Measurements from ENCODE around the gene NTM.

Gene NTM

DNA sequence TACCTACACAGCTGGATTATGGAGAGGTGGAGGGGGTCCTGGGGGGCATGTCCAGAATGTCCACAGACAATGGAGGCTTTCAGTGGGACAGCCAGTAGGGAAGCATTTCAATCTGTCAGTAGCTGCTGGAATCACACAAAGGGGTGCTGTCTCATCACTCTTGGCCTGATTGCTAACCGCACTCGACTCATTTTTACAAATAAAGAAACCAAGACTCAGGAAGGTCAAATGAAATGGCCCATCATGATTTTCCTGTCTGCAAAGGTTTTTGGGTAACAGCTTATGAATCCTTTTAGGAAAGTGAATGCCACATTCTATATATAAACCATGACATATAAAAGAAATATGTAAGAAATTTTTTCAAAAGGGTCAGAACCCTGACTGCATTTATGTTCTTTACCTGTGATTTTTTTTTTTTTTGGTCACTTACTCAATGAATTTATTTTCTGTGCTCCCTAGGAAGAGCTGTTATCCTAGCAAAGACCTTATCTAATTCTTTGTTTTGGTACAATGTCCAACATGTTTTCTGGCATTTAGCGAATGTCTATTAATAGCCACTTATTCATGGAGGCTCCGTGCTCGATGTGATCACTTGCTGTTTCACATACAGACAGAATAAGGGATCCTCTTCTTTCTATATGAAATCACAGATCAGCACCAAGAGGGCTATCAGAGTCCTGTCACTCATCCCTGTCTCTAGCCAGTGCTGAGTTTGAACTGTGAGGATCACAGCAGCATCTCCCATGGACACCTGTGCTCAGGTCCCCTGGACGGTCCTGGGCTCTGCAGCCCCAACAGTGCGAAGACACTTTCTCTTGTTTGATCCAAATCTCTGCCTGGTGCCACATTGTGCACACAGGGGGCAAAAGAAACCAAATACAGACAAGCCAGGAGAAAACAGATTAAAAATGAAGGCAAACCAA is 979.7 kb downstream of the NTM start:
- Histone ChIP-seq H3K27ac (ENCODE audit: low read length, poor library complexity, severe bottlenecking) (no peak overlapping the region), H2BK5ac (ENCODE audit: low read depth, low read length, poor library complexity, severe bottlenecking) (no peak overlapping the region), H2AK5ac (ENCODE audit: low read length, severe bottlenecking) (no peak overlapping the region), H3K9ac (ENCODE audit: low read length) (no peak overlapping the region), H3K79me1 (replicated peaks; ENCODE audit: low read length, poor library complexity, severe bottlenecking) (no peaks in the 10 kb centered on the region), H4K91ac (ENCODE audit: low read length) (no peak overlapping the region), H2BK15ac (ENCODE audit: low read depth, poor library complexity, severe bottlenecking) (no peak overlapping the region), H3K36me3 (ENCODE audit: control insufficient read depth in 1 of 2, insufficient read depth in 2 of 2, low read depth in 1 of 2, low read length in 2 of 2) (no peaks in the 10 kb centered on the region), H3K14ac (ENCODE audit: low read length in 2 of 2) (no peak overlapping the region), H3K23ac (ENCODE audit: low read length in 2 of 2) (no peak overlapping the region), H4K8ac (ENCODE audit: low read length) (no peak overlapping the region), H3K4me1 (ENCODE audit: control insufficient read depth, insufficient read depth, low read depth, low read length) (no peaks in the 10 kb centered on the region), H2BK12ac (ENCODE audit: low read length in 2 of 2) (no peak overlapping the region), H3K4me2 (ENCODE audit: low read length, poor library complexity, severe bottlenecking) (no peak overlapping the region), H3K9me3 (ENCODE audit: control insufficient read depth, low read length) (no peaks in the 10 kb centered on the region), H3K27me3 (ENCODE audit: control insufficient read depth in 1 of 2, insufficient read depth in 1 of 2, low read length in 2 of 2) (peaks cover 40% of the 10 kb centered on the region in 2 experiments), H3K18ac (ENCODE audit: low read depth in 1 of 2, low read length in 2 of 2) (no peak overlapping the region), H3K4me3 (ENCODE audit: insufficient read depth in 1 of 2, low read depth in 1 of 2, low read length in 2 of 2) (no peak overlapping the region), H2AFZ (ENCODE audit: low read depth, low read length) (no peak overlapping the region), H3K4ac (ENCODE audit: low read depth in 1 of 2, low read length in 2 of 2) (no peak overlapping the region), H2BK120ac (ENCODE audit: low read depth, low read length) (no peak overlapping the region)
- 89% methylated on average over 7 of the region's 7 CpGs for WGBS
- DNase-seq: no peak

DNA sequence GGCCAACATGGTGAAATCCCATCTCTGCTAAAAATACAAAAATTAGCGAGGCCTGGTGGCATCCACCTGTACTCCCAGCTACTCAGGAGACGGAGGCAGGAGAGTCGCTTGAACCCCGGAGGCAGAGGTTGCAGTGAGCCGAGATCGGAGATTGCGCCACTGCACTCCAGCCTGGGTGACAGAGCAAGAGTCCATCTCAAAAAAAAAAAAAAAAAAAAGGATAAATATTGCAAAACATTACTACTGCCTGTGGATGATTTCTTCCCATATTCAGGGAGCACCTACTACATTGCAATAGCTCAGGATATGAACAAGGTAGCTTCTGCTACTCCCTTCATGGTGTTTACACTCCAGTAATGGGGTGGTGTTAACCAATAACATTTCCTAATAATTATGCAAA is 980.6 kb downstream of the NTM start:
- Histone ChIP-seq H3K4me3 (ENCODE audit: insufficient read depth in 1 of 2, low read depth in 1 of 2, low read length in 2 of 2) (no peak overlapping the region), H3K4me1 (ENCODE audit: control insufficient read depth, insufficient read depth, low read depth, low read length) (no peaks in the 10 kb centered on the region), H3K27ac (ENCODE audit: low read length, poor library complexity, severe bottlenecking) (no peak overlapping the region), H3K14ac (ENCODE audit: low read length in 2 of 2) (no peak overlapping the region), H2AFZ (ENCODE audit: low read depth, low read length) (no peak overlapping the region), H3K4me2 (ENCODE audit: low read length, poor library complexity, severe bottlenecking) (no peak overlapping the region), H2BK15ac (ENCODE audit: low read depth, poor library complexity, severe bottlenecking) (no peak overlapping the region), H2BK5ac (ENCODE audit: low read depth, low read length, poor library complexity, severe bottlenecking) (no peak overlapping the region), H3K23ac (ENCODE audit: low read length in 2 of 2) (no peak overlapping the region), H3K4ac (ENCODE audit: low read depth in 1 of 2, low read length in 2 of 2) (no peak overlapping the region), H2BK12ac (ENCODE audit: low read length in 2 of 2) (no peak overlapping the region), H2BK120ac (ENCODE audit: low read depth, low read length) (no peak overlapping the region), H3K9me3 (ENCODE audit: control insufficient read depth, low read length) (no peaks in the 10 kb centered on the region), H3K36me3 (ENCODE audit: control insufficient read depth in 1 of 2, insufficient read depth in 2 of 2, low read depth in 1 of 2, low read length in 2 of 2) (no peaks in the 10 kb centered on the region), H3K27me3 (ENCODE audit: control insufficient read depth in 1 of 2, insufficient read depth in 1 of 2, low read length in 2 of 2) (peaks cover 48 to 50% of the 10 kb centered on the region in 2 experiments), H4K8ac (ENCODE audit: low read length) (no peak overlapping the region), H3K9ac (ENCODE audit: low read length) (no peak overlapping the region), H3K79me1 (replicated peaks; ENCODE audit: low read length, poor library complexity, severe bottlenecking) (no peaks in the 10 kb centered on the region), H2AK5ac (ENCODE audit: low read length, severe bottlenecking) (no peak overlapping the region), H3K18ac (ENCODE audit: low read depth in 1 of 2, low read length in 2 of 2) (no peak overlapping the region), H4K91ac (ENCODE audit: low read length) (no peak overlapping the region)
- no peak for DNase-seq
- 77% methylated on average over 4 of the region's 7 CpGs for WGBS

- Histone ChIP-seq H2BK120ac (ENCODE audit: low read depth, low read length) (no peak overlapping the region), H2BK5ac (ENCODE audit: low read depth, low read length, poor library complexity, severe bottlenecking) (no peak overlapping the region), H3K9ac (ENCODE audit: low read length) (no peak overlapping the region), H3K14ac (ENCODE audit: low read length in 2 of 2) (no peak overlapping the region), H3K4me1 (ENCODE audit: control insufficient read depth, insufficient read depth, low read depth, low read length) (no peaks in the 10 kb centered on the region), H3K4ac (ENCODE audit: low read depth in 1 of 2, low read length in 2 of 2) (no peak overlapping the region), H3K27me3 (ENCODE audit: control insufficient read depth in 1 of 2, insufficient read depth in 1 of 2, low read length in 2 of 2) (peaks cover 55% of the 10 kb centered on the region in 2 experiments), H4K8ac (ENCODE audit: low read length) (no peak overlapping the region), H2AFZ (ENCODE audit: low read depth, low read length) (no peak overlapping the region), H3K4me3 (ENCODE audit: insufficient read depth in 1 of 2, low read depth in 1 of 2, low read length in 2 of 2) (no peak overlapping the region), H3K79me1 (replicated peaks; ENCODE audit: low read length, poor library complexity, severe bottlenecking) (no peaks in the 10 kb centered on the region), H3K9me3 (ENCODE audit: control insufficient read depth, low read length) (no peaks in the 10 kb centered on the region), H2AK5ac (ENCODE audit: low read length, severe bottlenecking) (no peak overlapping the region), H2BK12ac (ENCODE audit: low read length in 2 of 2) (no peak overlapping the region), H2BK15ac (ENCODE audit: low read depth, poor library complexity, severe bottlenecking) (no peak overlapping the region), H3K18ac (ENCODE audit: low read depth in 1 of 2, low read length in 2 of 2) (no peak overlapping the region), H4K91ac (ENCODE audit: low read length) (no peak overlapping the region), H3K23ac (ENCODE audit: low read length in 2 of 2) (no peak overlapping the region), H3K27ac (ENCODE audit: low read length, poor library complexity, severe bottlenecking) (no peak overlapping the region), H3K4me2 (ENCODE audit: low read length, poor library complexity, severe bottlenecking) (no peak overlapping the region), H3K36me3 (ENCODE audit: control insufficient read depth in 1 of 2, insufficient read depth in 2 of 2, low read depth in 1 of 2, low read length in 2 of 2) (no peaks in the 10 kb centered on the region)
- 91% methylated on average over 8 of the region's 8 CpGs for WGBS
- no peak for DNase-seq
These were observed 982.1 kb downstream of the NTM start for GRCh38 chr11:132352497-132352896.

DNA sequence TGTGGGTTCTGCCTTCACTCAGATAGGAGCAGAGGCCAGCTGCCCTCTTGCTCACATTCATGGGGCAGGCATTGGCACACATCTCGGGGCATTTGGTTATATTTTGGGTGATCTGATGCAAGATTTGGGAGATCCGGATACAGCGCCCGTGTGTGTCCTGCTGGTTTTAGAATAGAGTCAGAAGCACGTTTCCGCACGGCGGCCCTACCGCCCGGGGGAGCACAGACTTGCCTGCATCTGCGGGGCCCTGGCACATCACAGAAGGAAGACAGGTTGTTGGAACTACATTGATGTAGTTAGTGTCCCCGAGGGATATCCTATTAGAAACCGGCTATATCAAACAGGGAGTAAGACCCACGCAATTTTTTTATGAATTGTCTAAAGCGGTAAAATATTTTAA is 982.8 kb downstream of the NTM start:
- WGBS: 93% methylated on average over 14 of the region's 15 CpGs
- H2BK15ac ChIP-seq (ENCODE audit: low read depth, poor library complexity, severe bottlenecking): no peak overlapping the region
- no peak overlapping the region for H3K9ac ChIP-seq (ENCODE audit: low read length)
- no peak overlapping the region for H4K91ac ChIP-seq (ENCODE audit: low read length)
- peaks cover 47 to 55% of the 10 kb centered on the region in 2 experiments for H3K27me3 ChIP-seq (ENCODE audit: control insufficient read depth in 1 of 2, insufficient read depth in 1 of 2, low read length in 2 of 2)
- H2BK120ac ChIP-seq (ENCODE audit: low read depth, low read length): no peak overlapping the region
- H2BK12ac ChIP-seq (ENCODE audit: low read length in 2 of 2): no peak overlapping the region
- H3K4me3 ChIP-seq (ENCODE audit: insufficient read depth in 1 of 2, low read depth in 1 of 2, low read length in 2 of 2): no peak overlapping the region
- no peak overlapping the region for H2AK5ac ChIP-seq (ENCODE audit: low read length, severe bottlenecking)
- H3K4me2 ChIP-seq (ENCODE audit: low read length, poor library complexity, severe bottlenecking): no peak overlapping the region
- no peaks in the 10 kb centered on the region for H3K9me3 ChIP-seq (ENCODE audit: control insufficient read depth, low read length)
- H3K4me1 ChIP-seq (ENCODE audit: control insufficient read depth, insufficient read depth, low read depth, low read length): no peaks in the 10 kb centered on the region
- no peak overlapping the region for H2BK5ac ChIP-seq (ENCODE audit: low read depth, low read length, poor library complexity, severe bottlenecking)
- H3K79me1 ChIP-seq (replicated peaks; ENCODE audit: low read length, poor library complexity, severe bottlenecking): no peaks in the 10 kb centered on the region
- H3K36me3 ChIP-seq (ENCODE audit: control insufficient read depth in 1 of 2, insufficient read depth in 2 of 2, low read depth in 1 of 2, low read length in 2 of 2): no peaks in the 10 kb centered on the region
- H2AFZ ChIP-seq (ENCODE audit: low read depth, low read length): no peak overlapping the region
- H3K18ac ChIP-seq (ENCODE audit: low read depth in 1 of 2, low read length in 2 of 2): no peak overlapping the region
- H3K23ac ChIP-seq (ENCODE audit: low read length in 2 of 2): no peak overlapping the region
- H3K27ac ChIP-seq (ENCODE audit: low read length, poor library complexity, severe bottlenecking): no peak overlapping the region
- H4K8ac ChIP-seq (ENCODE audit: low read length): no peak overlapping the region
- H3K4ac ChIP-seq (ENCODE audit: low read depth in 1 of 2, low read length in 2 of 2): no peak overlapping the region
- no peak for DNase-seq
- no peak overlapping the region for H3K14ac ChIP-seq (ENCODE audit: low read length in 2 of 2)

All from mesenchymal stem cell (in vitro differentiated cells and primary cell).